K562 (cell line): Measurements from ENCODE around the gene RTP3. TPM values are rescaled to one million over a fixed set of nuclear protein-coding genes. Genes with fewer than 3 reads are reported as not detected.

Experiments used
- ATAC-seq: fragments of 200-7000 bp; cut with Tn5 transposase; 3 replicates; pipeline ENCODE4 v1.9.1; 2020; ENCODE audit warnings: moderate library complexity
- BruUV-seq: library from RNA; stranded (reverse); fragments of 400-500 nt; replicated peaks from 2 replicates; lab custom pipeline; 2021; lab: Mats Ljungman, UMichigan
- CTCF ChIA-PET: fragments of 300-600 bp; formaldehyde crosslinking; extraction: SDS; loops from one replicate; lab custom pipeline; 2021; ENCODE audit warnings: low intra/inter-chr PET ratio; lab: Yijun Ruan, JAX
- POLR2A ChIA-PET: fragments of 300-600, 350-650 bp; sonication (Branson Sonifier 250); formaldehyde crosslinking; extraction: SDS; loops from one replicate; lab custom pipeline; 2021; ENCODE audit warnings: antibody characterized with exemption, inconsistent platforms; lab: Yijun Ruan, JAX
- DNase-seq, 4 experiments: peaks; one replicate each; pipeline versions ENCODE4 v3.0.0 to v3.0.0-alpha.2; 2011 to 2018; ENCODE audit warnings: low spot score in 3 of 4, mixed read lengths in 3 of 4; ENCODE audit errors: extremely low read depth in 1 of 4
- FAIRE-seq: peaks from 2 replicates; lab custom pipeline; 2011; peaks lifted over from hg19 to GRCh38; lab: Jason Lieb, UNC
- H2AFZ ChIP-seq: 2 replicates; pipeline ENCODE4 v1.6.0; 2011; ENCODE audit warnings: low read depth, low read length, control low read depth, inconsistent platforms
- H3K27ac ChIP-seq: fragments of 200-600 bp; 3 replicates; pipeline ENCODE4 v1.8.0; 2011; ENCODE audit warnings: low read depth, mild to moderate bottlenecking, control low read depth, inconsistent platforms, low read length, moderate library complexity, mixed read lengths; ENCODE audit errors: extremely low read depth
- H3K27me3 ChIP-seq, 2 experiments: fragments of 300-600 bp in 1 of 2; 2 replicates in 1 of 2; 3 replicates in 1 of 2; pipeline versions ENCODE4 v1.6.0 to v1.8.0; 2011; ENCODE audit warnings: inconsistent platforms in 2 of 2, low read length in 2 of 2, mild to moderate bottlenecking in 1 of 2, mixed read lengths in 1 of 2, moderate library complexity in 1 of 2; ENCODE audit not compliant: control insufficient read depth in 2 of 2, insufficient read depth in 2 of 2
- H3K36me3 ChIP-seq: fragments of 300-600 bp; 3 replicates; pipeline ENCODE4 v1.8.0; 2011; ENCODE audit warnings: mild to moderate bottlenecking, low read length, inconsistent platforms; ENCODE audit not compliant: control insufficient read depth, insufficient read depth
- H3K4me1 ChIP-seq, 2 experiments: fragments of 200-600 bp in 1 of 2; replicated peaks in 1 of 2; 2 replicates in 1 of 2; 3 replicates in 1 of 2; pipeline versions ENCODE4 v1.5.1 to v1.8.0; 2011; ENCODE audit warnings: inconsistent platforms in 2 of 2, low read length in 2 of 2, mild to moderate bottlenecking in 1 of 2, mixed read lengths in 1 of 2, moderate library complexity in 1 of 2; ENCODE audit not compliant: control insufficient read depth in 2 of 2, insufficient read depth in 2 of 2
- H3K4me2 ChIP-seq: 2 replicates; pipeline ENCODE4 v1.6.1; 2011; ENCODE audit warnings: low read length, control low read depth, inconsistent platforms, mixed read lengths; ENCODE audit not compliant: insufficient read depth
- H3K4me3 ChIP-seq: fragments of 200-600 bp; sonication (generic), shearing (Covaris generic); 2 replicates; pipeline ENCODE4 v1.5.1; 2016; ENCODE audit warnings: control low read depth, inconsistent platforms
- H3K79me2 ChIP-seq: fragments of 200-600 bp; 3 replicates; pipeline ENCODE4 v1.8.0; 2011; ENCODE audit warnings: low read length, inconsistent platforms; ENCODE audit not compliant: control insufficient read depth, insufficient read depth
- H3K9ac ChIP-seq, 2 experiments: 2 replicates each; pipeline versions ENCODE4 v1.6.0 to v1.6.1; 2011; ENCODE audit warnings: low read depth in 2 of 2, low read length in 2 of 2, control low read depth in 1 of 2, inconsistent platforms in 1 of 2, mild to moderate bottlenecking in 1 of 2, mixed read lengths in 1 of 2; ENCODE audit not compliant: insufficient read depth in 1 of 2
- H3K9me1 ChIP-seq: one replicate; pipeline ENCODE4 v1.6.0; 2011; ENCODE audit warnings: inconsistent platforms, mild to moderate bottlenecking, low read length, moderate library complexity; ENCODE audit not compliant: control insufficient read depth, insufficient read depth
- H3K9me3 ChIP-seq: replicated peaks from 2 replicates; pipeline ENCODE4 v1.5.1; 2011; ENCODE audit warnings: low read depth, low read length, inconsistent platforms; ENCODE audit not compliant: control insufficient read depth, insufficient read depth
- H4K20me1 ChIP-seq: replicated peaks from 2 replicates; pipeline ENCODE4 v1.6.1; 2011; ENCODE audit warnings: low read length, inconsistent platforms, mixed read lengths; ENCODE audit not compliant: control insufficient read depth, insufficient read depth
- CBFB ChIP-seq: sonication (generic); formaldehyde crosslinking; IDR thresholded peaks from 2 replicates; pipeline ENCODE4 v1.4.0; 2020; ENCODE audit warnings: mild to moderate bottlenecking, missing genetic modification reagents
- DPF2 ChIP-seq: fragments of 450-650 bp; IDR thresholded peaks from 2 replicates; pipeline ENCODE4 v1.6.1; 2016
- GATA2 ChIP-seq: sonication (generic); formaldehyde crosslinking; IDR thresholded peaks from 2 replicates; pipeline ENCODE4 v1.4.0; 2020; ENCODE audit warnings: mild to moderate bottlenecking, missing genetic modification reagents
- HNRNPK ChIP-seq: fragments of 200-400 bp; formaldehyde crosslinking; IDR thresholded peaks from one replicate; pipeline ENCODE4 v1.6.1; 2018; ENCODE audit warnings: mild to moderate bottlenecking, low read depth, low read length; ENCODE audit not compliant: poor library complexity, severe bottlenecking
- NCOA2 ChIP-seq, 2 experiments: fragments of 450-650 bp; IDR thresholded peaks; 2 replicates each; pipeline ENCODE4 v1.6.1; 2018; ENCODE audit warnings: mild to moderate bottlenecking in 2 of 2, moderate library complexity in 1 of 2; ENCODE audit not compliant: partially characterized antibody in 2 of 2
- NFE2 ChIP-seq: IDR thresholded peaks from 2 replicates; pipeline ENCODE4 v1.6.1; 2014; ENCODE audit warnings: antibody characterized with exemption, low read depth
- NR2C2 ChIP-seq, 2 experiments: fragments of 200-800 bp in 1 of 2; sonication (Bioruptor generic) in 1 of 2; sonication (generic) in 1 of 2; formaldehyde crosslinking in 1 of 2; IDR thresholded peaks; 2 replicates each; pipeline versions ENCODE4 v1.6.1 to v1.8.0; 2016 to 2022; ENCODE audit warnings: mild to moderate bottlenecking in 1 of 2, missing compliant biosample characterization in 1 of 2, missing genetic modification characterization in 1 of 2, missing genetic modification reagents in 1 of 2
- NR2F6 ChIP-seq: fragments of 450-650 bp; formaldehyde crosslinking; IDR thresholded peaks from 2 replicates; pipeline ENCODE4 v1.4.0; 2020; ENCODE audit warnings: mild to moderate bottlenecking
- RAD51 ChIP-seq: fragments of 450-650 bp; IDR thresholded peaks from 2 replicates; pipeline ENCODE4 v1.7.1; 2016; ENCODE audit warnings: low read depth, mild to moderate bottlenecking, borderline replicate concordance
- RBM15 ChIP-seq: fragments of 200-400 bp; formaldehyde crosslinking; IDR thresholded peaks from 2 replicates; pipeline ENCODE4 v1.6.1; 2018; ENCODE audit warnings: mild to moderate bottlenecking, low read length, moderate library complexity; ENCODE audit not compliant: insufficient read depth
- RFX5 ChIP-seq: IDR thresholded peaks from 2 replicates; pipeline ENCODE4 v1.6.1; 2011; ENCODE audit warnings: low read depth, mild to moderate bottlenecking, improper control_type of control experiment, low read length
- RNF2 ChIP-seq: sonication (generic); IDR thresholded peaks from 2 replicates; pipeline ENCODE4 v1.6.1; 2016
- SRF ChIP-seq, 2 experiments: fragments of 250-450, 450-650 bp in 1 of 2; sonication (Bioruptor Pico) in 1 of 2; sonication (generic) in 1 of 2; formaldehyde crosslinking; IDR thresholded peaks; 2 replicates each; pipeline versions ENCODE4 v1.5.0 to v1.5.1; 2020 to 2022; ENCODE audit warnings: mild to moderate bottlenecking in 1 of 2, missing genetic modification reagents in 1 of 2
- XRCC5 ChIP-seq: fragments of 200-400 bp; formaldehyde crosslinking; IDR thresholded peaks from 2 replicates; pipeline ENCODE4 v1.6.1; 2017; ENCODE audit warnings: low read depth, mild to moderate bottlenecking, low read length
- WGBS: fragments of 100-300 bp; shearing (Covaris generic); methylation state at CpG from one replicate; pipeline ENCODE4 v1.1.6; 2016; ENCODE audit warnings: low coverage, mixed read lengths; ENCODE audit not compliant: insufficient coverage; ENCODE audit errors: missing lambda C conversion rate; 5-methylcytosine and 5-hydroxymethylcytosine counted together
- in situ Hi-C: fragments of 300-500 bp; cut with MboI; formaldehyde crosslinking; loops from 4 replicates; pipeline ENCODE4 v1.15.0; 2018; ENCODE audit warnings: inconsistent platforms, mixed read lengths
- intact Hi-C: fragments of 100-400 bp; cut with micrococcal nuclease; formaldehyde crosslinking; loops from 2 replicates; pipeline ENCODE4 v1.14.2; 2022
- polyA plus RNA-seq, 8 experiments: library from polyadenylated mRNA; depleted of rRNA in 4 of 8; stranded (reverse) in 5 of 8; unstranded in 3 of 8; fragments of >200 nt; fragmentation: Nextera tagmentation in 2 of 8; fragmentation: Illumina TruSeq in 1 of 8; extraction: Ambion mirVana in 2 of 8; extraction: Trizol in 1 of 8; gene quantifications; 2 replicates each; pipeline versions ENCODE4 v1.2.1 to v1.2.3, GENCODE V29; 2011 to 2014; ENCODE audit warnings: inconsistent platforms in 1 of 8, missing spikeins in 1 of 8
- total RNA-seq, 7 experiments: library from RNA; depleted of rRNA in 6 of 7; stranded (reverse); fragments of >200 nt in 6 of 7; fragmentation: Illumina TruSeq in 2 of 7; extraction: Trizol in 2 of 7; gene quantifications; 2 replicates each; pipeline versions ENCODE4 v1.2.1 to v1.2.3, GENCODE V29; 2011 to 2021; ENCODE audit warnings: low replicate concordance in 1 of 7
- TF ChIP-seq, protein P1 (sequence below): IDR thresholded peaks from 2 replicates; pipeline ENCODE4 v1.6.1; 2011; ENCODE audit warnings: borderline replicate concordance, low read depth, mild to moderate bottlenecking, moderate library complexity, low read length; ENCODE audit not compliant: insufficient read depth, poor library complexity, severe bottlenecking
- TF ChIP-seq, protein P2 (sequence below), 2 experiments: fragments of 150-350 bp in 1 of 2; IDR thresholded peaks; 2 replicates each; pipeline ENCODE4 v1.6.1; 2012 to 2016; ENCODE audit warnings: low read depth in 2 of 2, low read length in 2 of 2, mild to moderate bottlenecking in 1 of 2, moderate library complexity in 1 of 2

RTP3 gene
- total and polyA plus RNA-seq, 9 of the 15 experiments (the other 6 are each of a cell fraction or from before 2014, with no cell fraction given) = not detected

DNA sequence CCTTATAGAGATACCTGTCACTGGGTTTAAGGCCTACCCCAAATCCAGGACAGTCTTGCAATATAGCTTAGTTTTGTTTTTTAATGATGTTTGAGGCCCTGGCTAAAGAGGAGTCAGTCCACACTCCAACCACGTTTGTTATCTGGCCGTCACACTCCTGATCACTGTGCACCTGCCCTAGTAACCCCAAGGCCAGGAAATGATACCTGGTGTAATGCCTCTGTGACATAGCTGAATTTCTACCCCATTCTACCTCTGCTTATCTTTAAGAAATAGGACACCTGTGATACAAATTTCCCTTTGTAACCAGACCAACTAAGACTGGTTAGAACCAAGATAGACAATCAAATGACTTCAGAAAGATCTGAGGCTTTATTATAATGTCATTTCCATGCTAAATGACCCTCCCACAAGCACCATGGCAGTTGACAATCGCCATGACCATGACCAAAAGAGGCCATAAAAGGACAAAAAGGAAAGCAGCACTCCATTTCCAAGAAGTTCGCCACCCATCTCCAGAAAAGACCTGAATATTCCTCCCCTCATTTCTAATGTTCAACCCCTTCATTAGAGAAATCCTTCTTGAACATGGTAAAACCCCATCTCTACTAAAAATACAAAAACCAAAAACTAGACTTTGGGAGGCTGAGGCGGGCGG lies 4.8 kb upstream of the RTP3 start:
- POLR2A ChIA-PET = interaction anchor here (0.8 to 2.3 kb wide), 5 partner anchors 9 to 126 kb away, joined by 3 to 8 read pairs (median 5); no protein-coding TSS in a partner anchor
- CTCF ChIA-PET = interaction anchor here (1.1 to 7.1 kb wide), 2 partner anchors 64 to 137 kb away, joined by 4 to 177 read pairs; no protein-coding TSS in a partner anchor
- Histone ChIP-seq H3K4me3 (no peak overlapping the region), H3K4me2 (peak overlapping the region; percentile 23; the same call in 1 of the 2 replicates), H3K27ac (no peak overlapping the region; the same call in 1 of the 3 replicates), H2AFZ (peak overlapping the region; percentile 45), H3K79me2 (no peaks in the 10 kb centered on the region), H3K9me1 (peaks cover 2% of the 10 kb centered on the region), H3K4me1 (peaks cover 38 to 56% of the 10 kb centered on the region in 2 experiments; a peak in 4 of 5 replicates), H3K36me3 (no peaks in the 10 kb centered on the region), H3K9me3 (no peaks in the 10 kb centered on the region), H3K27me3 (no peaks in the 10 kb centered on the region), H3K9ac (peak overlapping the region in 1 of 2 experiments; percentile 3; a peak in 1 of 4 replicates), H4K20me1 (0 out of 2 replicates have a peak, but pooled peaks cover 3% of the 10 kb centered on the region)
- 46% methylated on average over 6 of the region's 6 CpGs for WGBS
- BruUV-seq = no TSS peak
- DNase-seq (peak in 3 of 4 experiments; percentile 41 to 72 (median 58)), ATAC-seq (peak; percentile 42), FAIRE-seq (peak; percentile 64)
- in situ Hi-C loops = no loop called here
- intact Hi-C loops = no loop called here
- TF ChIP-seq RBM15 (no peak), XRCC5 (no peak), RNF2 (no peak), RFX5 (no peak), CBFB (CRISPR knock-in tag) (no peak), GATA2 (CRISPR knock-in tag) (no peak), NFE2 (peak; percentile 22; the same call in 1 of the 2 replicates), NR2F6 (CRISPR knock-in tag) (no peak), HNRNPK (no peak), DPF2 (peak; percentile 77), NCOA2 (IDR thresholded peaks at IDR 0.05; ENCODE audit: partially characterized antibody in 2 of 2) (no peak), RAD51 (no peak), SRF (CRISPR knock-in tag; IDR thresholded peaks at IDR 0.05) (peak in 1 of 2 experiments; percentile 96; a peak in 2 of 4 replicates), NR2C2 (CRISPR knock-in tag; IDR thresholded peaks at IDR 0.05) (no peak), NR2C2 (tag; IDR thresholded peaks at IDR 0.05) (no peak)
- TF ChIP-seq, protein P1, sequence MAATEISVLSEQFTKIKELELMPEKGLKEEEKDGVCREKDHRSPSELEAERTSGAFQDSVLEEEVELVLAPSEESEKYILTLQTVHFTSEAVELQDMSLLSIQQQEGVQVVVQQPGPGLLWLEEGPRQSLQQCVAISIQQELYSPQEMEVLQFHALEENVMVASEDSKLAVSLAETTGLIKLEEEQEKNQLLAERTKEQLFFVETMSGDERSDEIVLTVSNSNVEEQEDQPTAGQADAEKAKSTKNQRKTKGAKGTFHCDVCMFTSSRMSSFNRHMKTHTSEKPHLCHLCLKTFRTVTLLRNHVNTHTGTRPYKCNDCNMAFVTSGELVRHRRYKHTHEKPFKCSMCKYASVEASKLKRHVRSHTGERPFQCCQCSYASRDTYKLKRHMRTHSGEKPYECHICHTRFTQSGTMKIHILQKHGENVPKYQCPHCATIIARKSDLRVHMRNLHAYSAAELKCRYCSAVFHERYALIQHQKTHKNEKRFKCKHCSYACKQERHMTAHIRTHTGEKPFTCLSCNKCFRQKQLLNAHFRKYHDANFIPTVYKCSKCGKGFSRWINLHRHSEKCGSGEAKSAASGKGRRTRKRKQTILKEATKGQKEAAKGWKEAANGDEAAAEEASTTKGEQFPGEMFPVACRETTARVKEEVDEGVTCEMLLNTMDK = no peak
- TF ChIP-seq, protein P2, sequence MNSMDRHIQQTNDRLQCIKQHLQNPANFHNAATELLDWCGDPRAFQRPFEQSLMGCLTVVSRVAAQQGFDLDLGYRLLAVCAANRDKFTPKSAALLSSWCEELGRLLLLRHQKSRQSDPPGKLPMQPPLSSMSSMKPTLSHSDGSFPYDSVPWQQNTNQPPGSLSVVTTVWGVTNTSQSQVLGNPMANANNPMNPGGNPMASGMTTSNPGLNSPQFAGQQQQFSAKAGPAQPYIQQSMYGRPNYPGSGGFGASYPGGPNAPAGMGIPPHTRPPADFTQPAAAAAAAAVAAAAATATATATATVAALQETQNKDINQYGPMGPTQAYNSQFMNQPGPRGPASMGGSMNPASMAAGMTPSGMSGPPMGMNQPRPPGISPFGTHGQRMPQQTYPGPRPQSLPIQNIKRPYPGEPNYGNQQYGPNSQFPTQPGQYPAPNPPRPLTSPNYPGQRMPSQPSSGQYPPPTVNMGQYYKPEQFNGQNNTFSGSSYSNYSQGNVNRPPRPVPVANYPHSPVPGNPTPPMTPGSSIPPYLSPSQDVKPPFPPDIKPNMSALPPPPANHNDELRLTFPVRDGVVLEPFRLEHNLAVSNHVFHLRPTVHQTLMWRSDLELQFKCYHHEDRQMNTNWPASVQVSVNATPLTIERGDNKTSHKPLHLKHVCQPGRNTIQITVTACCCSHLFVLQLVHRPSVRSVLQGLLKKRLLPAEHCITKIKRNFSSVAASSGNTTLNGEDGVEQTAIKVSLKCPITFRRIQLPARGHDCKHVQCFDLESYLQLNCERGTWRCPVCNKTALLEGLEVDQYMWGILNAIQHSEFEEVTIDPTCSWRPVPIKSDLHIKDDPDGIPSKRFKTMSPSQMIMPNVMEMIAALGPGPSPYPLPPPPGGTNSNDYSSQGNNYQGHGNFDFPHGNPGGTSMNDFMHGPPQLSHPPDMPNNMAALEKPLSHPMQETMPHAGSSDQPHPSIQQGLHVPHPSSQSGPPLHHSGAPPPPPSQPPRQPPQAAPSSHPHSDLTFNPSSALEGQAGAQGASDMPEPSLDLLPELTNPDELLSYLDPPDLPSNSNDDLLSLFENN (IDR thresholded peaks at IDR 0.05; ENCODE audit: low read depth in 2 of 2, low read length in 2 of 2) = no peak
